Urothelium cell line (cell line): ENCODE measurements around the gene ATCAY.
"Not testable (repeated sequence)": the region's sequence is repeated elsewhere in the genome, so short reads cannot be mapped to it uniquely, and the experiment has no call there.

Source experiments
- DNase-seq: peaks from one replicate; pipeline ENCODE4 v3.0.0; 2011; ENCODE audit warnings: low spot score, mixed read lengths
- FAIRE-seq: peaks from 2 replicates; lab custom pipeline; 2011; peaks lifted over from hg19 to GRCh38; lab: Jason Lieb, UNC

ATCAY gene

DNA sequence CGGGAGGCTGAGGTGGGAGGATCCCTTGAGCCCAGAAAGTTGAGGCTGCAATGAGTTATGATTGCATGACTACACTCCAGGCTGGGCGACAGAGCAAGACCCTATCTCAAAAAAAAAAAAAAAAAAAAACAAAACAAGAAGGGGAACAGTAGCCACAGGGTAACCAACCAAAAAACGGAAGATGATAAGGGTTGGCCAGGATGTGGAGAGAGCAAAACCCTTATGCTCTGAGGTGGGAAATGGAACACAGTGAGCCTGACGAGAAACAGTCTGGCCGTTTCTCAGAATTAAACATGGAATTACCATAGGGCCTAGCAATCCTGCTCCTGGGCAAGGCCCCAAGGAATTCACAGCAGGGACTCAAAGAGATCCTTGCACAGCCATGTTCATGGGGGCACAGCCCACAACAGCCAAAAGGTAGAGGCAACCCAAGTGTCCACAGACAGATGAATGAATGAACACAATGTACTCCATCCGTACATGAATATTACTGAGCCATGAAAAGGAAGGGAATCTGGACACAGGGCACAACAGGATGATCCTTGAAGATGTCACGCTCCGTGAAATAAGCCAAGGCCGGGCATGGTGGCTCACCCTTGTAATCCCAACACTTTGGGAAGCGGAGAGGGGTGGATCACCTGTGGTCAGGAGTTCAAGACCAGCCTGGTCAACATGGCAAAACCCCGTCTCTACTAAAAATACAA is 63.7 kb downstream of the ATCAY start:
- no peak for FAIRE-seq
- no peak for DNase-seq

- FAIRE-seq (no peak), DNase-seq (no peak)
Measured at GRCh38 chr19:3945838-3946237, 65.4 kb downstream of the ATCAY start.

- FAIRE-seq, DNase-seq: not testable (repeated sequence)
Measured at GRCh38 chr19:3947316-3947933, 66.9 kb downstream of the ATCAY start.

- no peak for DNase-seq
- no peak for FAIRE-seq
Measured at GRCh38 chr19:3949294-3949693, 68.8 kb downstream of the ATCAY start.

DNA sequence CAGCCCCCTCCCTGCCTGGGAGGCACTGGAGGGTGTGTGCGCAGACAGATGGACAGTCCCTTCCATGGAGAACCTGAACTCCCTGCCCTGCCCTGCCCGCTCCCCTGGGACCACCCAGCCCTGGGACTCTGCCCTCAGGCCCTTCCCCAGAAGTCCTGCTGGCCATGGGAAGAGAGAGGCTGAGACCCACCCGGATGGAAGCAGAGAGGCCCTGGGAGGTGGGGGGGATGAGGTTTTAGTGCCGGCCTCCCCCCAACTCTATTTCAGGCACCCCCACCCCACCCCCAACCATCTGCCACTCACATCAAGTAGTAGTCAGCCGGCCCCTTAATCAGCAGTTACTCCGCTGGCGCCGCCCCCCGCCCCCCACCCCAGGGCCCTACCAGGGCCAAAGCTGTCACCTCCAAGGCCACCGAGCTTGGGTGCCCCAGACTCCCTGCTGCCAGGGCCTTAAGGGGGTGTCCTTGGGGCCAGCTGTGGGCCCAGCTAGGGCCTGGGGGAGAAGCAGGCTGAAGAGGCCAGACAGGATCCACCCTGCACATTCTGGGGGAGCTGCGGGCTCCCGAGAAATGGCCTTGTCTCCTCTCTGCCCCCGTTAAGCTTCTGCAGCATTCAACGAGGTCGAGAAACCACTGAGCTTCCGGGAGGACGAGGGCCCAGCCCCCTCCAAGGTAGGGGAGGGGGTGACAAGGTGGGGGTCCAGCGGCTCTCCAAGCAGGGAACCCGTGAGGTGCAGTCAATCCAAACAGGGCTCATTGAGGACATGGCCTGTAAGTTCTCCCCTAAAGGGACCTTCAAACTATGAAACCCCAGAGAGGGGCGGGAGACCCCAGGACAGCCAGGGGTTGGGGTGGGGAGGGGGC is 69.7 kb downstream of the ATCAY start:
- FAIRE-seq (no peak), DNase-seq (no peak)

DNA sequence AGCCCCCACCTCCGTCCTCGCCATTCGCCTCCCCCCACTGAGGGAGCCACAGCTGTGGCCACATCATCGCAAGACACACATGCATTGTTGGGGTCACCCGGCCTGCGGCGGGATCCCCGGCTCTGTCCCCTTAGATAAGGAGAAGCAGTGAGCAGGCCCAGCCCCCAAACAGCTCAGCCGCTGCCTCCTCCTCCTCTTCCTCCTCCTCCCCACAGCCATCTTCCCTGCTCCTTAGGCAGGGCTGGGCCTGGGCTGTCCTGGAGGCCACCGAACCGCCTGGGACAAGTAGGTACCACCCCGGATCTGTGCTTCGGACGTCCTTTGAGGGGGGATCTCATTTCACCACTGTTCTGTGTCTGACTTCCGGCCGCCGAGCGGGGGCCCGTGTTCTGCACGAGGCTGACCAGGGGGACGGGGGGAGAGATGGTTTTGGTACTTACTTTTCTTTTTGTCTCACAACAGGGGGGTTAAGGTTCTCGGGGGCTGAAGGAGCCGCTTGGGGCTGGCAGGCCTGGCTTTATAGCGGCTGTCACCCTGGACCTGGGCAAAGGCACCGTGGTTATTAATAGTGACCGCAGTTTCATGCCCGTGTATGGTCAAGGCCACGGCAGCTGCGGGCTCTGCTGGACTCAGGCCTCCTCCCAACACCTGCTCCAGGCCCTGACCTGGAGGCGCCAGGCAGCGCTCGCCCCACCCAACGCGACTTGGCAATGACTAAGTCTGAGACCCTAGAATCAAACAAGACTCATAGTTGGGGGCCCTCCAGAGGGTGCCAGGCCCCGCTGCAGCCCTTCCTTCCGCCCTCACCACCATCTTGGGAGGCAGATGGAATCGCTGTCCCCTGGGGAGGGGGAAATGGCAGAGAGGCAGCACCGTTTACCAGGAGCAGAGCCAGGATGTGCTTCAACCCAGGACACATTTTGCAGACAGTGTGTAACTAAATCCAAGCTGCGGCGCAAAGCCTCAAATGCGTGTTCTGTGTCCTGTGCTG is 70.7 kb downstream of the ATCAY start:
- FAIRE-seq (no peak), DNase-seq (no peak)

DNA sequence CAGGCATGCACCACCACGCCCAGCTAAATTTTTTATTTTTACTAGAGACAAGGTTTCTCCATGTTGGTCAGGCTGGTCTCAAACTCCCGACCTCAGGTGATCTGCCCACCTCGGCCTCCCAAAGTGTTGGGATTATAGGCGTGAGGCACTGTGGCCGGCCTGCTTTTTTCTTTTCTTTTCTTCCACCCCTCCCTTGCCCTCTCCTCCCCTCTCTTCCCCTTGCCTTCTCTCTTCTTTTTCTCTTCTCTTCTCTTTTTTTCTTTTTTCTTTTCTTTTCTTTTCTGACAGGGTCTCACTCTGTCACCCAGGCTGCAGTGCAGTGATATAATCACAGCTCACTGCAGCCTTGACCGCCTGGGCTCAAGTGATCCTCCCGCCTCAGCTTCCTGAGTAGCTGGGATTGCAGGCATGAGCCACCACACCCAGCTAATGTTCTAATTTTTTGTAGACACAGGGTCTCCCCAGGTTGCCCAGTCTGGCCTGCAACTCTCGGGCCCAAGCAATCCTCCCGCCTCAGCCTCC is 72.3 kb downstream of the ATCAY start:
- FAIRE-seq, DNase-seq: not testable (repeated sequence)

- DNase-seq (no peak), FAIRE-seq (no peak)
Measured at GRCh38 chr19:3954107-3954506, 73.6 kb downstream of the ATCAY start.

DNA sequence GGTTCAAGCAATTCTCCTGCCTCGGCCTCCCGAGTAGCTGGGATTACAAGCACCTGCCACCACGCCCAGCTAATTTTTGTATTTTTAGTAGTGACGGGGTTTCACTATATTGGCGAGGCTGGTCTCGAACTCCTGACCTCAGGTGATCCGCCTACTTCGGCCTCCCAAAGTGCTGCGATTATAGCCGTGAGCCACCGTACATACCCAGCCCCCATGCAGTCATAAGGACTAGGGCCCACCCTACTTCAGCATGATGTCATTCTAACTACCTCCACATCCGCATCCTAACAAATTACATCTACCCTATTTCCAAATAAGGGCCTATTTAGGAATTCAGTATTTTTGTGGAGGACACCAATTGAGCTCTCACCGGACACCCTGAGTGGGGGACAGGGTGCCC is 74.8 kb downstream of the ATCAY start:
- FAIRE-seq = not testable (repeated sequence)

DNA sequence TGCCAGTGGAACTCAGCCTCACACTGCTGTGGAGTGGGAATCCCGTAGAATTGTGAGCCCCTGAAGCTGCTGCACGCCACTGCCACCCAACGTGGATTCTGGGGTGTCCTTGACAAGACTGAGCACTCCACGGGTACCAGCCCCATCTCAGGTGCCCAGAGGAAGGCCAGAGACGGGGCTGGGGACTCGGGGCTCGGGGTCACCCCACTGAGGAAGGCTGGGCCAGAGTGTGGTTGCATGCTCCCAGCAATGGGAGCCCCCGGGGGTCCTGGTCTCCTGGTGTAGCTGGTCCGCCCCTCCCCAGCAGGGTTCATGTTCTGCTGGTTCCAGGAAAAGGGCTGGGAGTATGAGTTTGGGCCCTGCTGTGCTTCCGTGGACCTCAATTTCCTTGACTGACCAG is 75.2 kb downstream of the ATCAY start:
- no peak for FAIRE-seq

More for the DNA sequence above, 74.8 kb downstream of the ATCAY start:
- not testable (repeated sequence) for DNase-seq

GRCh38 chr19:3958836-3959765 is 78.6 kb downstream of the ATCAY start:
- FAIRE-seq (no peak), DNase-seq (no peak)

More for the DNA sequence above, 75.2 kb downstream of the ATCAY start:
- no peak for DNase-seq

- no peak for FAIRE-seq
- DNase-seq = no peak
Measured at GRCh38 chr19:3959766-3960131, 79.3 kb downstream of the ATCAY start.

DNA sequence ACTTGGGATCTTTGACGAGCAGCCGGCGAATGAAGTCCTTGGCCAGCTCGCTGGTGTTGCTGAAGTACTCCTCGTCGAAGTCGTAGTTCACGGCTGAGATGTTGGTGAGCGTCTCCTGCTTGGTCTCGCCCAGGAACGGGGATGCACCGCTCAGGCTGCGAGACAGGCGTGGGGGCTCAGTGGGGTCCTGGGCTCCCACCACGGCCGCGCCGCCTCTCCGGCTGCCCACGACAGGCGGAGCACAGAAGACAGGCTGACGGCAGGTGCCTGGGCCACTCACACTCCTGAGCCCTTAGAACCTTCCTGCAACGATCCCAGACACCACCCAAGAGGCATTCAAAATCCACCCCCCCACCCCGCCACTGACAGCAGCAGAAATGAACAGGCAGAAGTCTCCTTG is 80.5 kb downstream of the ATCAY start:
- FAIRE-seq (no peak), DNase-seq (no peak)

DNA sequence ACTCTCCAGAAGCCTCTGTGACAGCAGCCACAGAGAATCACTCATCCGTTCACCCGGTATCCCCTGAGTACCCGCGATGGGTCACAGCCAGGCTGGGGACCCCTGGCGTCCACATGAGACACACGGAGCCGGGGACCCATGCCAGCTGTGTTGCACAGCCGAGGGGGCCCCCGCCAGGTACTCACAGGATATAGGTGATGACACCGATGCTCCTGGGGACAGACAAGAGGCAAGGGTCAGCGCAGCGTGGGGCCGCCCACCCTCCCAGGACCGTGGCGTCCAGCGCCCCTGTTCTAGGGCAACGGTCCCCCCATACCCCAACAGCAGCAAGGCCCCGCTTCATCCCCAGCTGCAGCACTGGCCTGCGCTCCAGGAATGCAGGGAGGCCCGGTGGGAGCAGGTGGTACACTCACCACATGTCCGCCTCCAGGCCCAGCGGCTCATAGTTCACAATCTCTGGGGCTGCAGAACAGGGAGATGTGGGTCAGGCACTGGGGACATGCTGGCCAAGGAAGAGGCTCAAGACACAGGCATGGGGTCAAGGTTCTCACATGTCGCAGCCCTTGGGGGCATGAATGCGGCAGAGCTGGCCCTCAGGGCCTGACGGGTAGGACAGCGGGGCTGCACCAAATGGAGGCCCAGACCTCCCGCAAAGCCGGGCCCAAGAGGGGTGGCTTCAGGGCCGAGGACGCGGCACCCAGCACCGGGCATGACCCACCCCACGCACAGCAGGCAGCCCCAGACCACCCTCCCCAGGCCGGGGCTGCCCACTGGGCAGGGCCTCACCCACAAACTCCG is 83.2 kb downstream of the ATCAY start:
- no peak for FAIRE-seq
- no peak for DNase-seq

- FAIRE-seq (no peak), DNase-seq (no peak)
Measured at GRCh38 chr19:3964256-3965194, 84.0 kb downstream of the ATCAY start.

DNA sequence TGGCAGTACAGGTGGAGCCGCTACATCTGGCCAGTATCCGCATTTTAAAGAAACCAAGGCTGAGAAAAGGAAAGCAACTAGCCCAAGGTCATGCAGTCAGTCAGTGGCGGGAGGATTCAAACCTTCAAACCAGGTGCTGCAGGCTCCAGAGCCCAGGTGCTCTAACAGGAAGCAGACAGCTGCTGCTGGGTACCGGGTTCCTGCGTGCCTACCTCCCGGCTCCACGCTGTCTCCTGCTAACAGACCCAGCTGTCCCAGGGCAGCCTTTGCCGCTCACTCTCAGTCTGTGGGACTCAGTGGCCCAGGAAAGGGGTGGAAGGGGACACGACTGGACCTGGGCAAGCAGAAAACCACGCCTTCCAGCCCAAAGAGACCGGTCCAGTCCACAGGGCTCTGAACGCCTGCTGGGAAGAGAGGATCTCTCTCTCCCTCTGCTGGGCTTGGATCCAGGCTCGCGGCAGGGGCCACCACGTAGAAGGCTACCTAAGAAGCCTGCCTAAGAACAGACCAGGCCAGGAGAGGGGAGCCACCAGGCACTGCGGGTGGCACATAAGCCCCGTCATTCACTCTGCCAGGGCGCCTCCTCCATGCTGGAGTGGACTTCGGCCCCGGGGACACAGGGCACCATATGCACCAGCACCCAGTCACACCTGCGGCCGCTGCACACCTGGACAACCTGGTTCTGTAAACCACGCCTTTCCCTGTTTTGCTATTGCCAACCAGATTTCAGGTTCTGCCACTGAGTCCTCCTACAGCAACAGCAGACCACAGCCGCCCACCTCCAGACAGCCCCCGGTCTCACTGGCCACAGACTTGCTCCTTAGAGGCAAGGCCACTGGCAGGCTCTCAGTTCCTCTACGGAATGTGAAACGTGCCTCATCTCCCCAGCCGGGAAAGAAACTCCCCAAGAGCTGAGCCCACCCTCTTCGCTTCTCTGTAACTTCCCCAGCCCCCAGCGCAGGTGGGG is 85.8 kb downstream of the ATCAY start:
- DNase-seq (no peak), FAIRE-seq (no peak)
